ENCODE measurements around the gene RABGAP1L. TPM values are rescaled to one million over a fixed set of nuclear protein-coding genes. Genes with fewer than 3 reads are reported as not detected.
"Not testable (repeated sequence)": the region's sequence is repeated elsewhere in the genome, so short reads cannot be mapped to it uniquely, and the experiment has no call there.

The RABGAP1L gene
- 63.7 and 79.2 TPM in 2 replicates for total RNA-seq

DNA sequence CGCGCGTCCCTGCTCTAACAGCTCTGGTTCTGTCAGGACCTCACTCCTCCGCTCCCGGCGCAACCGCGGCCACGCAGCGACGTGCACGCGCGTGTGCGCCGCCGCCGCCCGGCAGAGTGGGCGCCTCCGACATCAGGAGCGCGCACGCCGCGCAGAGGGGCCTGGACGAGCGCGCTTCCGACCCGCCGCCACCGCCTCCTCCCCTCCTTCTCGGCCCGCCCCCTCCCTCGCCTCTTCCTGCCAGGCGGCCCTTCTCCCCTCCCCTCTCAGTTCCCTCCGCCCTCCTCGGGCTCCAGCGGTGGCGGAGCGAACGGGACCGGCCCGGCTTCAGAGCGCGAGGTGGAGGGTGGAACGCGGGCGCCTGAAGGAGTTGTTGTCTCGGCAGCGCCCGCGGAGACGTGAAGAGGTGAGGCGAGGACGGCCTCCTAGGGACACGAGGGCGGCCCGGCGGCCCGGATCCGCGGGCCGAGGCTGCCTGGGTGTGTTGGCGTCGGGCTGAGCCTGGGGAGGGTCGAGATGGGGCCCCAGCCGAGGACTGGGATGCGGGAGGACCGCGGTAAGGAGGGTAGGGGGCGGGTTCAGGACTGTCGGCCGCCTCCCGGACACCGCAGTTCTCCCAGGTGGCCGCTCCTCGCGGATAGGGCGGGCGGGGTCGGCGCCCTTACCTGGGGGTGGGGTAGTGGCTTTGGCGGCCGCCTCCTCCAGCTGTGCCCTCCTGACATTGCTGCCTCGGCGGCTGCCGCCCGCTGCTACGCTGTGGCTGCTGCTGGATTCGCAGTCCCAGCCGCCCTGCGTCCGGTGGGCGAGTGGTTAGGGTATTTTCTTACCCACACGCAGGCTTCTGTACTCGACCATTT lies at the start of gene RABGAP1L:
RABGAP1L (plus strand) TSS at position 269 of the 857 bp plus-strand sequence.
- peak; percentile 76 for DNase-seq (ENCODE audit: low read depth)

DNA sequence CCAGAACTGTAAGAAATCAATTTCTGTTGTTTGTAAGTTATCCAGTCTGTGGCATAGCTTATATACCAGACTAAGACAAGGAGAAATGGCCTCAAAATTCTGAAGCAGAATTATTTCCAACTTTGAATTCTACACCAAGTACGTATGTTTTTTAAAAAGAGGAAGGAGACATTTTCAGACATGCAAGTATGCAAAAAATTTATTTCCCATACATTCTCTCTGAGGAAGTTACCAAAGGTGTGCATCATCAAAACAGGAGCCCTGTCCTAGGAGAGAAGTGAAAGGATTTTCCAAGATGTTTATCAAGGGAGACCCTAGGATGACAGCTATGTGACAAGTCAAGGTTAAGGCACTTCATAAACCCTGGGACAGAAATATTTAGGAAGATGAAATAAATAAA lies 49.3 kb upstream of the RABGAP1L start:
- DNase-seq (ENCODE audit: low read depth), result no peak

DNA sequence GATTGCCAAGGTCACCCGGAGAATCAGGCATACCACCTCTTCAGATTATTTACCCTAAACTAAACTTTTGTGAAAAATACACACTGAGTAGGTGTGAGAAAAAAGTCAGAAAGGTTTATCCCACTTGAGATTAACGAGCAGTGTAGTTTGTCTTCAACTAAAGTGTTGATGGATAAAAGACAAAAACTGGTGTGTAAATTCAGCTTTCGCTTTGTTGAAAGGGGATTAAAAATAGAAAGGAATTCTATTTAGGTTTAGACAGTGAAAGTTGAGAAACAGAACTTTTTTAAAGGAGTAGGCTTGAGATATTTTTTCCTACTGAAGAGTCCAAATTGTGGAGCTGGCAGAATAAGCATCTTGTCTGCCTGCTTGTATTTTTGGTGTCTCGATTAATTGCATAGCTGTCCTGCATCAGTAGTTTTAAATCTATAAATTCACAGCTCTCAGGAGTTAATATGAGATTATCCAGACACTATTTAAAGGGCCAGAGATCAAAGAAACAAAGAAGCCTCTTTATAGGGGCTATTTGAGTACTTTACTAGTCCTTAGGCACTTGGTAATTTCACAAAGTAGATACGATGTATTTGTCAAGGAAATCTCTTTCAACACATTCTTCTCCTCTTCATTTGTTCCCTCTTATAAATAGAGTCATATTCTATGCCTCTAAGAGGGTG lies 46.7 kb upstream of the RABGAP1L start:
- no peak for DNase-seq (ENCODE audit: low read depth)

DNA sequence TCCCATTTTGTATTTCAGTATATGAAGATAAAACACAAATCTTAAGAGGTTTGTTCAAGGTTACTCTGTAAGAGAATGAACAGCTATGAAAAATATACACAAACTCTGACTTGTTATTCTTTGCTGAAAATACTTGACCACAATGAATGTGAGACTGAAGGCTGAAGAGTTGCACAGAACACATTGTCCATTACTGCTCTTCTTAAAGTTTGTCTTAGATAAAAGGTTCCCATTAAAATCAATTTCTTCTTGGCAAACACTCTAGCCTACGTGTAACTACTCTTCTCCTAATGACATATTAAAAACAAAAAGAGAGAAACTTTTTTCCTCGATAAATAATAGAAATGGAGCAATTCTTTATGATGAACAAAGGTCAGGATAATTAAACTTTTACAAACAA lies 45.2 kb upstream of the RABGAP1L start:
- DNase-seq (ENCODE audit: low read depth), result no peak

DNA sequence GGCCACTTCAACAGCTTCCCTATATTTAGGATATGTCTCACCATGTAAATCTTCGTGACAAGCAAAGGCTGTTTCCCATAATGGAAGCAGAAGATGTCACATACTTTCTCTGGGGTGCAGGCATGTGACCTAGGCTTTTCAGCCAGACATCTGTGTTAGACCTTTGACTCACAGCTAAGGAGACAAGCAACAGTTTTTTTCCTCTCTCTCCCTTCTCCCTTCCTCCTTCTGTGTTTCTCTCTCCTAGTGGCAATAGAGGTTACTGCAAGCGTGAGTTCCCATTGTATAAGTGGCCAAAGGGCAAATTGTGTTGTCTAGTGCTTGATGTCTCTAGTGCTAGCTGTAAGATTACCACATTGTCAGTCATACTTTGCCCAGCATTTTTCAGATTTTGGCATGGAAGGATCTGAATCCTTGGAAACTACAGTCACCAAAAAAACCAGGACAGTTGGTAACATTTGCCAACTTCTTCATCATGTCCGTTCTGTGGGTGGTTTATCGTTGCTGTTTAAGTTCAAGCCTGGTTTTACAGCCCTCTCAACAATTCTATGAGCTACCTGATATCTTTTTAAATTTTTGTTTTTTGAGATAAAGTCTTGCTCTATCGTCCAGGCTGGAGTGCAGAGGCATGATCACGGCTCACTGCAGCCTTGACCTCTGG lies 44.4 kb upstream of the RABGAP1L start:
- peak; percentile 67 for DNase-seq (ENCODE audit: low read depth)

DNA sequence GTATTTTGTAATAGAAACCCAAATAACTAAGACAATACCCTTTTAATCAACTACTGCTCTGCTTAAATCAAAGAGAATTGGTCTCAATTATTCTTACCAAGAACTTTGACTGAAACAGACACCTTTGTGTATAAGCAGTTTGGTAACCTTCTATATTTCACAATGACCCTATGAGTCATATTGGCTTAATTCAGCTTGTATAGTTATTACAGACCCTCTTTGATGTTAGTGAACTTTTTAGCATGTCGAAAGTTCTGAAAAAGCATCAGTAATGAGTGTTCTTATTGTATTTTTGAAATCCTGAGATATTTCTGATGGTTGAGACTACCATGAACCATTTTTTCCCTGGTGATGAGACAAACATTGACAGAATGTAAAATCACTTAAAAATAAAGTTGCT lies 43.3 kb upstream of the RABGAP1L start:
- peak; percentile 43 for DNase-seq (ENCODE audit: low read depth)

DNA sequence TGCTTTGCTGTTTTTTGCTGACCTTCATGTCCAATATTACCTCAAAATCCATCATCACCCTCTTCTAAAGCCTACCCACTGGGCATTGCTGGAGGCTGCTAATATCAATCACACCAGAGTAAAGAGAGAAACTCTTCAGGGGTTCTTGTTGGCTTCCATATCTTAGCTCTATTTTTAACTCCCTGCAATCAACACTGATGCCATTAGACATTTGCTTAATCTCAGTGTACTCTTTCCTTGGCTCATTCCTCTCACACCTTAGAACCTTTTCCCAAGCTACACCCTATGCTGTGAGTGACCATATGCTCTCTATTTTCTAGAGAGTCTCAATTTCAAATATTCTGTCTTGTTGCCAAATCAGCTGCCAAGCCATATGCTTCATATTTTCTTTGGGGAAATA lies 40.6 kb upstream of the RABGAP1L start:
- DNase-seq (ENCODE audit: low read depth), result no peak

DNA sequence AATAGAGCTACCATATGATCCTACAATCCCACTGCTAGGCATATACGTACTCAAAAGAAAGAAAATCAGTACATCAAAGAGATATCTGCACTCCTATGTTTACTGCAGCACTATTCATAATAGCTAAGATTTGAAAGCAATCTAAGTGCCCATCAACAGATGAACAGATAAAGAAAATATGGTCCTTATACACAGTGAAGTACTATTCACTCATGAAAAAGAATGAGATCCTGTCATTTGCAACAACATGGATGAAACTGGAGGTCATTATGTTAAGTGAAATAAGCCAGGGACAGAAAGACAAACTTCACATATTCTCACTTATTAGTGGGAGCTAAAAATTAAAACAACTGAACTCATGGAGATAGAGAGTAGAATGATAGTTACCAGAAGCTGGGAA lies 37.0 kb upstream of the RABGAP1L start:
- DNase-seq (ENCODE audit: low read depth), result not testable (repeated sequence)

DNA sequence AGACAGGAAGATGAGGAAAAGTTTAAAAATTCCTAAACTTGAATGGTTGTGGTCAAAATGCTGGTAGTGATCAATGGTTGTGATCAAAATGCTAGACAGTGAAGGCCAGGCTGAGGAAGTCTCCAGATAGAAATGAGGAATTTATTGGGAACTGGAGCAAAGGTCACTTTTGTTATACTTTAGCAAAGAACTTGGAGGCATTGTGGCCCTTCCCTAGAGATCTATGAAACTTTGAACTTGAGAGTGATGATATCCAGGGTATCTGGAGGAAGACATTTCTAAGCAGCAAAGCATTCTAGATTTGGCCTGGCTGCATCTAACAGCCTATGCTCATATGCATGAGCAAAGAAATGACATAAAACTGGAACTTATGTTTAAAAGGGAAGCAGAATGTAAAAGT lies 35.5 kb upstream of the RABGAP1L start:
- no peak for DNase-seq (ENCODE audit: low read depth)

DNA sequence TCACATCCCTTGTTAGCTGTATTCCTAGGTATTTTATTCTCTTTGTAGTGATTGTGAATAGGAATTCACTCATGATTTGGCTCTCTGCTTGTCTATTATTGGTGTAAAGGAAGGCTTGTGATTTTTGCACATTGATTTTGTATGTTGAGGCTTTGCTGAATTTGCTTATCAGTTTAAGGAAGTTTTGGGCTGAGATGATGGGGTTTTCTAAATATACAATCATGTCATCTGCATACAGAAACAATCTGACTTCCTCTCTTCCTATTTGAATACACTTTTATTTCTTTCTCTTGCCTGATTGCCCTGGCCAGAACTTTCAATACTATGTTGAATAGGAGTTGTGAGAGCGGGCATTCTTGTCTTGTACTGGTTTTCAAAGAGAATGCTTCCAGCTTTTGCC lies 32.1 kb upstream of the RABGAP1L start:
- not testable (repeated sequence) for DNase-seq (ENCODE audit: low read depth)

DNA sequence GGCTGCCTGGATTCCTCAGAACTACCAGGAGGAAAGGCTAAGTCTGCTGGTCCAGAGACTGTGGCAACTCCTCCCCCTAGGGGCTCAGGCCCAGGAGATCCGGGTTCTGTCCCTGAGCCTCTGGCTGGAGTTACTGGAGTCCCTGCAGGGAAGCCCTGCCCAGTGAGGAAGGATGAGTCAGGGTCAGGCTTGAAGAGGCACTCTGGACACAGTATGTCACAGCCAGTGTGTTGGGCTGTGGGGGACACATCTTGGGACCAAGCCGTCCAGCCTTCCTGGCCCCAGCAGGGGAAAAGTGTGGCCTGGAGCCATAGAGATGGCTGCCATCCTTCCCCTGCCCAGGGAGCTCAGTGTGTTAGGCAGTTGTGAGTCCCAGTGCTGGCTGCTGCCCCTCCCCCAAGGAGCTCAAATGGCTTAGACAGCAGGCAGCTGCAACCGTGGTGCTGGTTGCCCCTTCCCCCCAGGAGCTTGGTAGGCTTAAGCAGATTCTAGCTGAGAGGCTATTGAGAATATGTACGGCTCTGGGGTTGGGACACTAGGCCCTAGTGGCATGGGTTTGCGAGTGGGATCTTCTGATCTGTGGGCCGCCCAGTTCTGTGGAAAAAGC lies 28.2 kb upstream of the RABGAP1L start:
- DNase-seq (ENCODE audit: low read depth), result no peak

DNA sequence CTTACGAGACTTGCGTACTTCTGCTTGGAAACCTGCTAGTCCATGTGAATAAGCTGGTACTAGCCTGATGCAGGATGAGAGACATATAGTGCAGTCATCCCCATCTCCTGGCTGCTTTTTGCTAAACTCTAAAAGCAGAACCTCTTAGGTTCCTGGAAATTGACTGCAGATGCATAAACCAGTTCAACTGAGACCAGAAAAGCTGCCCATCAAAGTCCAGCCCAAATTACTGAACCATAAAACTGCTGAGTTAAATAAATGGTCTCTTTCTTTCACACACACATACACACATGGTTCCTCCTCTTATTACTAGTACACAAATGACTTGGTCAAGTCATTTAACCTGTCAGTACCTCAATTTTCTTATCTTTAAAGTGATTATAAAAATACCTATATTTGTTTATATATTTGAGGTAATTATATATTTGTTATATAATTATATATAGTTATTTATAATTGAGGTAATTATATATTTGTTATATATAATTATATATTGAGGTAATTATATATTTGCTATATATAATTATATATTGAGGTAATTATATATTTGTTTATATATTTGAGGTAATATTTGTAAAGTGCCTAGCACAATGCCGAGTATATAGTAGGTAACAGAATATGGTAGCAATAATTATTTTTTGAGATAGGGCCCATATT lies 25.2 kb upstream of the RABGAP1L start:
- DNase-seq (ENCODE audit: low read depth), result peak; percentile 23

DNA sequence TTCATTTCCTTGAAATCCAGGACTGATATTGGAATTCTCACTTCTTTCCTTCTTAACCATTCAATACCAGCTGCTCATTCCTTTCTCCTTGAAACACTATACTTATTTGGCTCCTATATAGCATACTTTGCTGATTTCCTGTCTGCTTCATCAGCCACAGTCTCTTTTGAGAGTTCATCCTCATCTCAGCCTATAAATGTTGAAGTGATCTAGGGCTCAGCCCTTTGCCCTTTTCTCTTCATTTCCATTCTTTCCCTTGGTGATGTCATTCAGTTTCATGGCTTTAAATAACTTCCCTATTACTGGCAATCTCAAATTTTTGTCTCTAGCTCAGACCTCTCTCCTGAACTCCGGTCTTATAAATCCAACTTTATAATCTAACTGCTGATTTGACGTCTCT lies 24.1 kb upstream of the RABGAP1L start:
- DNase-seq (ENCODE audit: low read depth), result no peak

DNA sequence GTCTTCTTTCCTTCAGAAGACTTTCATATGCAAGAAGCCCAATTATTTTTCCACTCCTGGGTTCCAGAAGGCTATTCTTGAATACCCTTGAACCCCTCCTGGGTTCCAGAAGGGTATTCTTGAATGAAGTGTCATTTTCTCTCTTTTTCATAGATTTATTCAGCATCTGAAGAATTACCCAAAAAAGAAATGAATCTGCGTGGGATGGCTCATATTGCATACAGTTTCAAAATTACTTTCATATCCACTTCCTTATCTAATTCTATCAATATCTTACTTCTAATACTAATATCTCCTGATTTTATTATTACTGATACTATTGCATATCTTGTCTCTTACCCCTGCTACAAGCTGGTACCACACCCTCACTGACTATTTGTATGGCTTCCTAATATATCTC lies 22.6 kb upstream of the RABGAP1L start:
- no peak for DNase-seq (ENCODE audit: low read depth)

DNA sequence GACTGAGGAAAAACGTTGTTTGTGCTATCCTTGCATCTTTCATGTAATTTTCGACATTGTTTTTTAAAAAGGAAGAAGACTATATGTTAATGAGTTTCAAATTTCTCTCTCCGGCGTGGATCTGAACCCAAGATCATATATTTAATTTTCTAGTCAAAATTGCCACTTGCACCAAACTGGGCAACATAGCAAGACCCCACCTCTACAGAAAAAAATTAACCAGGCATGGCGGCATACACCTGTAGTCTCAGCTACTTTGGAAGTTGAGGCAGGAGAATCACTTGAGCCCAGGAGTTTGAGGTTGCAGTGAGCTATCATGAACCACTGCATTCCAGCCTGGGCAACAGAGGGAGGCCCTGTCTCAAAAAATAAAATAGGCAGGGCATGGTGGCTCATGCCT lies 16.5 kb upstream of the RABGAP1L start:
- no peak for DNase-seq (ENCODE audit: low read depth)

DNA sequence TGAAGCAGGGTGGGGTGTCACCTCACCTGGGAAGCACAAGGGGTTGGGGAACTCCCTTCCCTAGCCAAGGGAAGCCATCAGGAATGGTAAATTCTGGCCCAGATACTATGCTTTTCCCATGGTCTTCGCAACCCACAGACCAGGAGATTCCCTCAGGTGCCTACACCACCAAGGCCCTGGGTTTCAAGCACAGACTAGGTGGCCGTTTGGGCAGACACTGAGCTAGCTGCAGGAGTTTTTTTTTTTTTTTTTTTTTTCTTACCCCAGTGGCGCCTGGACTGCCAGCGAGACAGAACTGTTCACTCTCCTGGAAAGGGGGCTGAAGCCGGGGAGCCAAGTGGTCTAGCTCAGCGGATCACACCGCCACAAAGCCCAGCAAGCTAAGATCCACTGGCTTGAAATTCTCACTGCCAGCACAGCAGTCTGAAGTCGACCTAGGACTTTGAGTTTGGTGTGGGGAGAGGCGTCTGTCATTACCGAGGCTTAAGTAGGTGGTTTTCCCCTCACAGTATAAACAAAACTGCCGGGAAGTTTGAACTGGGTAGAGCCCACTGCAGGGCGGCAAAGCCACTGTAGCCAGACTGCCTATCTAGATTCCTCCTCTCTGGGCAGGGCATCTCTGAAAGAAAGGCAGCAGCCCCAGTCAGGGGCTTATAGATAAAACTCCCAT lies 15.5 kb upstream of the RABGAP1L start:
- not testable (repeated sequence) for DNase-seq (ENCODE audit: low read depth)

DNA sequence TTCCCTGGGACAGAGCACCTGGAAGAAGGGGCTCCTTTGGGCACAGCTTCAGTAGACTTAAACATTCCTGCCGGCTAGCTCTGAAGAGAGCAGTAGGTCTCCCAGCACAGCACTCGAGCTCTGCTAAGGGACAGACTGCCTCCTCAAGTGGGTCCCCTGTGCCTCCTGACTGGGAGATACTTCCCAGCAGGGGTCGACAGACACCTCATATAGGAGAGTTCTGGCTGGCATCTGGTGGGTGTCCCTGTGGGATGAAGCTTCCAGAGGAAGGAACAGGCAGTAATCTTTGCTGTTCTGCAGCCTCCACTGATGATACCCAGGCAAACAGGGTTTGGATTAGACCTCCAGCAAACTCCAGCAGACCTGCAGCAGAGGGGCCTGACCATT lies 14.9 kb upstream of the RABGAP1L start:
- DNase-seq (ENCODE audit: low read depth), result not testable (repeated sequence)

DNA sequence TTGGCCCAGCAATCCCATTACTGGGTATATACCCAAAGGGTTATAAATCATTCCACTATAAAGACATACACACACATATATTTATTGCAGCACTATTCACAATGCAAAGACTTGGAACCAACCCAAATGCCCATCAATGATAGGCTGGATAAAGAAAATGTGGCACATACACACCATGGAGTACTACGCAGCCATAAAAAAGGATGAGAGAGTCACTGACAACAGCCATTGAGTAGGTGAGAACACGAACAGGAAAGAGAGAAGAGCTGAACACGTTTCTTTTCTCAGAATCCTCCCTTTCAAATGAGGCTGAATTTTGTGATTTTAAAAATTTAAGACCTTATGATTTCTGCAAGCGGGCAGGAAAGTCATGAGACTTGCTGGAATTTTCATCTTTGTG lies 10.1 kb upstream of the RABGAP1L start:
- DNase-seq (ENCODE audit: low read depth), result no peak

DNA sequence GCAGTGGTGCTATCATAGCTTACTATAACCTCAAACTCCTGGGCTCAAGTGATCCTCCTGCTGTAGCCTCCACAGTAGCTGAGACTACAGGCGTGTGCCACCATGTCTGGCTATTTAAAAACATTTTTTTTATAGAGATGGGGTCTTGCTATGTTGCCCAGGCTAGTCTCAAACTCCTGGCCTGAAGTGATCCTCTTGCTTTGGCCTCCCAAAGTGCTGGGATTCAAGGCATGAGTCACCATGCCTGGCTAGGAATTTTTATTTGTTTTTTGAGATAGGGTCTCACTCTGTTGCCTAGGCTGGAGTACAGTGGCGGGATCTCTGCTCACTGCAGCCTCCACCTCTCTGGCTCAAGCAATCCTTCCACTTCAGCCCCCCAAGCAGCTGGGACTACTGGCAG lies 8.8 kb upstream of the RABGAP1L start:
- DNase-seq (ENCODE audit: low read depth), result no peak

DNA sequence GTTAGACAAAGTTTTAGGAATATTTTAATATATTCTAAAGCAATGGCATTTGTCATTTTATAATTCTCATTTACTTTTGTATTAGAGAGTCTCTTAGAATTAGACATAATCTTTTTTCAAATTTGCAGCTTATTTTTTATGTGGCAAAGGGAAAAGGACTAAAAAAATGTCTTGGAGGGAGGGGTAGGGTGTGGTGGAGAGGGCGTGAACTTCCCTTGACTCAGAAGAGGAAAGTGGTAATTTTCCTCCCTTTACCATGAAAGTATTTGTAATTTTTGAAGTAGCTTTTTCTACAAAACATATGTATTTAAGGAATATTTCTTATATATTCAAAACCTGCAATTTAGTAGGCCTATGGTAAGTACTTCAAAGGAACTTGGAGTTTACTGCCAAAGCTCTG lies 6.9 kb upstream of the RABGAP1L start:
- no peak for DNase-seq (ENCODE audit: low read depth)

DNA sequence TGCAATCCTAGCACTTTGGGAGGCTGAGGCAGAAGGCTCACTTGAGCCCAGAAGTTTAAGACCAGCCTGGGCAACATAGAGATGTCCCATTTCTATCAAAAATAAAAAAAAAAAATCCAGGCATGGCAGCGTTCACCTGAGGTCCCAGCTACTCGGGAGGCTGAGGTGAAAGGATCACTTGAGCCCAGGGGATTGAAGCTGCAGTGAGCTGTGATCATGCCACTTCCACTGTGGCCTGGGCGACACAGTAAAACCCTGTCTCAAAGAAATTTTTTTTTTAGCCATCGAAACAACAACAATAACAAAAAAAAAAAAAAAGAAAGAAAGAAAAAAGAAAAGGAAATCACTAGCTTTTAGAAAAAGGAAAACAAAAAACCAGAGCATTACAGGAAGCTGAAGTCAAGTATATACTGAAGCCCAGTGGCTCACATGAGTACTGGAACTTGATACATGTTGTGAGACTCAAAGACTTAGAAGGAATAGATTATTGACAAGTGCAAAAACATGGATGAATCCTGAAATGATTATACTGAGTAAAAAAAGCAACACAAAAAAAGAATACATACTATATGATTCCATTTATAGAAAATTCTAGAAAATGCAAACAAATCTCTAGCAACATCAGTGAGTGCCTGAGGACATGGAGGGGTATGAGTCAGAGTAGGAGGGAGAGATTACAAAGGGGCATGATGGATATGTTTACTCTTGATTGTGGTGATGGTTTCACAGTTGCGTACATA lies 6.1 kb upstream of the RABGAP1L start:
- DNase-seq (ENCODE audit: low read depth), result no peak

Data from renal cortical epithelial cell (primary cell).